Measurements from ENCODE around the gene ACTG1.

DNA sequence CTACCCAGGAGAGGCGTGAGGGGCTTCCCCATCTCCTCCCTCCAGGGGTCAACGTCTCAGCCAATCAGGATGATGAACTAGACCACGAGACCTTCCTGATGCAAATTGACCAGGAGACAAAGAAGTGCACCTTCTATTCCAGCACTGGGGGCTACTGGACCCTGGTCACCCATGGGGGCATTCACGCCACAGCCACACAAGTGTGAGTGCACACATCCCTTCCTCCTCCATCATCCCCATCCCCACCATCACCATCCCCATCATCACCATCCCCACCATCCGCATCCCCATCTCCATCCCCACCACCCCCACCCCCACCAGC lies 22.4 kb upstream of the ACTG1 start:
- TF ChIP-seq TAF1 (IDR thresholded peaks at IDR 0.05; ENCODE audit: low read depth, low read length) (no peak), PAX5 (IDR thresholded peaks at IDR 0.05; ENCODE audit: insufficient read depth, low read length, severe bottlenecking) (no peak)
